ENCODE measurements around the gene CDC16.
"Not testable (repeated sequence)": the region's sequence is repeated elsewhere in the genome, so short reads cannot be mapped to it uniquely, and the experiment has no call there.

The CDC16 gene

DNA sequence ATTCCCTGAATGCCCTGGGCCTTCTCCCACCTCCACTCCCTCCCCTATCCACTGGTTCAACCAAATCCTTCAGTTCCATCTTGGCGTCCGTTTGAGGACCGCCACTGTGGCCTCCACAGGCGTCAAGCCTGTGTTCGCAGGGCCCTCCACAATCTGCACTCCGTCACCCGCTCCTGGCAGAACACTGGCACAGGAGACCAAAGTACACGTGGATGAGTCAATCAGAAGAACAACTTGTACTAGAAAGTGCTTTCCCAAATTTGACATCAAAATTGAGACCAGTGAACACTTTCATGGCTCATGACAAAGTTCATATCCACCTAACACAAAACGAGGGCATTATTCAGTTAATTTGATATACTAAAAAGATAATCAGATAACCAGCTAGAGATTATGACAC, 6.5 kb upstream of the CDC16 start:
- no peak for DNase-seq (ENCODE audit: low spot score)

DNA sequence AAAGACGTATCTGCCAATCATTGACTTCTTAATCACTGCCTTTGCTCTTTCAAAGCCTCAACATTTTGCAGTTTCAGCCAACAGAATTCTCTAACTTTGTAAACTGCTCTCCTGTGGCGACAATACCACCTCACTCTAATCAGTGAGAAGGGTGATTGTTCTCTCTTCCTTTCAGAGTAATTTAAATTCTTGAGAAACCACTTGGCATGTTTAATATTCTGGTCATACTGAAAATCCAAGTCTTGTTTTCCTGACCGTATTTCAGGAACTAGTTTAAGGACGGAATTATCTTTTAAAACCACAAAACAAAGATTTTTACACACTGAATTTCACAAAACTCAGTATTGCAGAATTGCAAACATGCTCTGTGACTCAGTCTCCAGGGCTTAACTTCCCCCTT, 5.2 kb upstream of the CDC16 start:
- DNase-seq (ENCODE audit: low spot score), result peak; percentile 33

DNA sequence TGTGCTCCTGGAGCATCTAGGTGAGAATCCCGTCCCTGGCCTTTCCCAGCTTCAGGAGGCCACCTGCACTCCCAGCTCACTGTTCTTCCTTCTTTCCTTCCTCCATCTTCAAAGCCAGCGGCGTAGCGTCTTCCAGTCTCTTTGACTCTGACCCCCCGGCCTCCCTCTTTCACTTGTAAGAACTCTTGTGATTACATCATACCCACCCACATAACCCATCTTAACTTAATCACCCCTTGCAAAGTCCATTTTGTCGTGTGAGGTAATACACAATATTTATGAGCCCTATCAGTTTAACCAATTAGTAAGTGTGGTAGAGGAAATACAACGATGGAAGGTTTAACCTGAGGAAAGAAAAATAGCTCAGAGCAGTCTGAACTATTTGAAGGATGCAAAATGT, 4.6 kb upstream of the CDC16 start:
- no peak for DNase-seq (ENCODE audit: low spot score)

DNA sequence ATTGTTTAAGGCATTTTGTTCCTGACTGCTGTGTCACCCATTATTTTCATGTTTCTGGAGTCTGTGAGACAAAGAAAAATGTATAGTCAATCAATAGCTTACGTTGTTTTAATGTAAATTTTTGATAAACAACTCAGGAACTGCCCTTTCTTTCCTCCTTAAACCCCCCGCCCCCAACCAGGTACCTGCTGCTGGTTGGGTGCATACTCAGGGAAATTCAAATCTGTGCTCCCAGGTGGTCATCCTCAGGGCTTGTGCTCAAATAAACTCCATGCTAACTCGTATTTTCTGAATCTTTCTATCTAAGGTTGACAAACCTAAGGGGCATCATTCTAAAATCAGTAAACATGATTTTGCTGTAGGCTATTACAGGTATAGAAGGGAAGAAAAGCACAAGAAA, 4.1 kb upstream of the CDC16 start:
- DNase-seq (ENCODE audit: low spot score), result no peak

DNA sequence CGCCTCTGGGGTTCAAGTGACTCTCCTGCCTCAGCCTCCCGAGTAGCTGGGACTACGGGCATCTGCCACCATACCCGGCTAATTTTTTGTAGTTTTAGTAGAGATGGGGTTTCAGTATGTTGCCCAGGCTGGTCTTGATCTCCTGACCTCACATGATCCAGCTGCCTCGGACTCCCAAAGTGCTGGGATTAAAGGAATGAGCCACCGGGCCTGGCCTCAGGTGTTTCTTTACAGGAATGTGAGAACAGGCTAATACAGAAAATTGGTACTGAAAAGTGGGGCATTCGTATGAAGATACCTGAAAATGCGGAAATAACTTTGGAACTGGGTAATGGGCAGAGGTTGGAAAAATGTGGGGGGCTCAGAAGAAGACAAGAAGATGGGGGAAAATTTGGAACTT, 2.8 kb upstream of the CDC16 start:
- no peak for DNase-seq (ENCODE audit: low spot score)

DNA sequence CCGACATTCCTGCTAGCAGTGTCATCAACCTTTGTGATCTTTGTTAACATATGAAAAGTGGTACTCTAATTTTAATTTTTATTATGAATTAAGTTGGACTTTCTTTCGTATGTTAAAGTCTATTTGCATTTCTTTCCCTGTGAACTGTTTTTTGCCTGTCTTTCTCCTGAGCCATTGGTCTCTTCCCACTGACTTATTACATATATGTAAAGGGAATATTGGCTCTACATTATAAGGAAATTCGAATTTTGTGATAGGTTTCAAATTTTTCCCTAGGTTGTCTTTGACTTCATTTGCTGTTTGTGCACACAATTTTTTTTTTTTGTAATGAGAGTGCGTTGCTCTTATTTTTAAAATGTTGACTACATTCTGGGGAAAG, 442 bp upstream of the CDC16 start:
- no peak for DNase-seq (ENCODE audit: low spot score)

DNA sequence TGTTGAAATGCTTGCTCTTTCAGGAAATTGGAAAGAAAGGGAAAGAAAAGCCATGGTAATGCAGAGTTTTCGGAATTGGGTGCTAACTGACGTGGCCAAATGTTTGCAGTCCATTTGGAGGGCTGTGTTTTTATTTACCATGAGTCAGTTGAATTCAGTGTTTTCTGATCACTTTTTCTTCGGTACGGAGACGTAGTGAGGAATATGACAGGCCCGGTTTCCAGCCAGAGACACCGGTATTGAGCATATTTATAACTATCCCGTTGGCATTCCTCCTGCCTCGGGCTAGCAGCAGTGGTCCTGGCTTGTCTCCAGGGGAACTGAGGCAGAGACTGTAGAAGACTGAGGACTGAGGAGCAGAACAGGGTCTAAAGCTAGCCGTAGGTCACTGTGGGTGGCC, 1.0 kb downstream of the CDC16 start:
- no peak for DNase-seq (ENCODE audit: low spot score)

DNA sequence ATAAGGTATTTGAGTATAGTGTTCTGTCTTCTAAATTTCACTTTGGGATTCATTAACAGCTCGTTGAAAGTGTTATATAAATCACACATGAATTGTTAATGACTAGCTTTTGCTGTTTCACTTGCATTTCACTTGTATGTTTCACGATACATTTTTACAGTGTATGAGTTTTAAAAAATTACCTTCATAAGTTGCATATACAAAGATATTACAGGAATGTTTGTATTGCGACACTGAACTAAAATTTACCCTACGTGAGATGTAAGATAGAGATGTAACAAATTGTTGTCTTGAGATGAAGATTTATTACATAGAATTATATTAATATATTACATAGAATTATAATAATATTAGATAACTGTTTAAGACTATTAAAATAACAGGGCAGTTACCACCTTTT, 1.5 kb downstream of the CDC16 start:
- DNase-seq (ENCODE audit: low spot score), result no peak

DNA sequence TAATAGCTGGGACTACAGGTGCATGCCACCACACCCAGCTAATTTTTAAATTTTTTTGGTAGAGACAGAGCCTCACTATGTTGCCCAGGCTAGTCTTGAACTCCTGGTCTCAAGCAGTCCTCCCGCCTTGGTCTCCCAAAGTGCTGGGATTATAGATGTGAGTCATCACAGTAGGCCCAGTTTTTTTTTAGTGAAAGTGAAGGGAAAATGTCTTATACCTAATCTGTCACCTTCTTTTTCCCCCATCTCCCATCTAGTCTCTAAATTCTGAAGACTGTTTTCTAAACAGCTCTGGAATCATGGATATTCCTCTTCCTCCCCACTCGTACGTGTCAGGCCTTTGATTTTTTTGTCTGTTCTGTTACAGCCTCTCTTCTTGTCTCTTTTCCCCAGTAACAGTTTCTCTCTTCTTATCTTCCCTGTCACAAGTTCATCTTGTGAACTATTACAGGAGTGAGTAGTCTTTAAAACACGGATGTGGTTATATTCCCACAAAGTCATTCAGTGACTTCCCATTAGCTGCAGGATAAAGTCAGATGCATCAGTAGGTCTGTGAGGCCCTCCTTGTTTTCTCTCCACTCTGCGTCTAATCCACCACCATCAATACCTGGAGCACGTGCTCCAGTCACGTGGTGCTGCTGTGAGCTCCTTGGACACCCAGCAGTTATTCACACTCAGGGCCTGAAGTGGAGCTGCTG, 2.9 kb downstream of the CDC16 start:
- DNase-seq (ENCODE audit: low spot score), result no peak

DNA sequence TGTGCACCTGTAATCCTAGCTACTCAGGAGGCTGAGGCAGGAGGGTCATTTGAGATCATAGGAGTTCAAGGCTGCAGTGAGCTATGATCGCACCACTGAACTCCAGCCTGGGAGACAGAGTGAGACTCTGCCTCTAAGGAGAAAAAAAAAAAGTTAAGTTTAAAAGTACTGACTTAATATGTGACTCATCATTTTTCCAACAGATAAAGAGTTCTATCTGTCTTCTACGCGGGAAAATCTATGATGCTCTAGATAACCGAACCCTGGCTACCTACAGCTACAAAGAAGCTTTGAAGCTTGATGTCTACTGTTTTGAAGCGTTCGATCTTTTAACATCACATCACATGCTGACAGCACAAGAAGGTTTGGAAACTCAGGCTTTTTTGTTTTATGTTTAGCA, 7.2 kb downstream of the CDC16 start:
- DNase-seq (ENCODE audit: low spot score), result no peak

DNA sequence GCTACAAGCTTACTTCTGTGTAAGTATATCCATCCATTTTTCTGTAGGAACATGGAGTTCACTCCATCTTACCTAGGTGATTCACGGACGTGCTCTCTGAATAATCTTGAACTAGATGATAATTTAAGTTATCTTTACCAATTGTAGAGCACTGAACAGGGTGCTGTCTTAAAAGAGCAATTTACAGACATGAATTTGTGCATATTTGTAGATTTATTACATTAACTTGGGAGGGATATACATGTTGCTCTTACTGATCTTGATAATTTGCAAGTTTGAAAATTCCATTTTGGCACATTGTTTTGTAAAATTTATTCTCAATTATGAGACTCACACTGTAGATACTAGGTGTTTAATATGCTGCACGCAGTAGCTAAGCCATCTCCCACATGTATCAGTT, 9.3 kb downstream of the CDC16 start:
- DNase-seq (ENCODE audit: low spot score), result no peak

DNA sequence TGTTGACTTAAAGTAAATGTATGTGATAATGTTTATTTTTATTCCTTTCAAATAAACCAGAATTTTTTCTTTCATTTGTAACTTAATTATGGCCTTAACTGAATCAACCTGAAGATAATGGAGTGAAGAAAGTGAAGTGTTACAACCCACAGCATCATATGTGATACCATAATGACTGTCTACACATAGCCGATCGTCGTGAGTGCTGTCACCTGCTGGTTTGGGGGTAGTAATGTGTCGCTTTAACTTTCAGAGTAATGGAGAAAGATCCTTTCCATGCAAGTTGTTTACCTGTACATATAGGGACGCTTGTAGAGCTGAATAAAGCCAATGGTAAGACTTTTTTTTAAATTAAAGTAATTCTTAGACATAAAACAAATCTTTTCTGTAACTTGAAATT, 9.9 kb downstream of the CDC16 start:
- no peak for DNase-seq (ENCODE audit: low spot score)

DNA sequence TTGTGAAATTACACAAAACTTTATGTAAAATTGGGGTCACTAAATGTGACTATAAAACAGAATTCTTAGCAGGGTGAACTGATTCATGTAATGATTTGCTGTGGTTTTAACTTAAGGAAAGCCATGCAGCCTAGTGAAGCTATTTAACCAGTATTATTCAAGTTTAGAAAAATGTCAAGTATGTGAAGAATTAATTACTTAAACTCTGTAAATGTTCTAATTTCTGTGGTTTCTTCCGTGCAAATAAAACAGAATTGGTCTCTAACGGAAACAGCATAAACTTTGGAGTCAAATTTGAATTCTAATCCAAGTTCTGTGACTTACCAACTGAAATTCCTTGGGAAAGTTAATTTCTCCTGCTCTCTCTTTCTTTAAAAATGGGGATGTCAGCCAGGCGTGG, 13.3 kb downstream of the CDC16 start:
- DNase-seq (ENCODE audit: low spot score), result peak; percentile 47

DNA sequence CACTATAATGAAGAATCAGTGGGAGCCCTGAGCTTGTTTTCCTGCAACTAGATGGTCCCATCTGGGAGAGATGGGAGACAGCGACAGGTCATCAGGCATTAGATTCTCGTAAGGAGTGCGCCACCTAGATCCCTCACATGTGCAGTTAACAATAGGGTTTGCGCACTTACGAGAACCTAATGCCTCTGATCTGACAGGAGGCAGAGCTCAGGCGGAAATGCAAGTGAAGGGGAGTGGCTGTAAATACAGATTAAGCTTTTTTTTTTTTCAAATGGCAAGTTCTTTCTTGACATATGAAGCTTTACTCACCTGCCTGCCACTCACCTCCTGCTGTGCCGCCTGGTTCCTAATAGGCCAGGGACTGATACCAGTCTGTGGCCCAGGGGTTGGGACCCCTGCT, 14.4 kb downstream of the CDC16 start:
- no peak for DNase-seq (ENCODE audit: low spot score)

DNA sequence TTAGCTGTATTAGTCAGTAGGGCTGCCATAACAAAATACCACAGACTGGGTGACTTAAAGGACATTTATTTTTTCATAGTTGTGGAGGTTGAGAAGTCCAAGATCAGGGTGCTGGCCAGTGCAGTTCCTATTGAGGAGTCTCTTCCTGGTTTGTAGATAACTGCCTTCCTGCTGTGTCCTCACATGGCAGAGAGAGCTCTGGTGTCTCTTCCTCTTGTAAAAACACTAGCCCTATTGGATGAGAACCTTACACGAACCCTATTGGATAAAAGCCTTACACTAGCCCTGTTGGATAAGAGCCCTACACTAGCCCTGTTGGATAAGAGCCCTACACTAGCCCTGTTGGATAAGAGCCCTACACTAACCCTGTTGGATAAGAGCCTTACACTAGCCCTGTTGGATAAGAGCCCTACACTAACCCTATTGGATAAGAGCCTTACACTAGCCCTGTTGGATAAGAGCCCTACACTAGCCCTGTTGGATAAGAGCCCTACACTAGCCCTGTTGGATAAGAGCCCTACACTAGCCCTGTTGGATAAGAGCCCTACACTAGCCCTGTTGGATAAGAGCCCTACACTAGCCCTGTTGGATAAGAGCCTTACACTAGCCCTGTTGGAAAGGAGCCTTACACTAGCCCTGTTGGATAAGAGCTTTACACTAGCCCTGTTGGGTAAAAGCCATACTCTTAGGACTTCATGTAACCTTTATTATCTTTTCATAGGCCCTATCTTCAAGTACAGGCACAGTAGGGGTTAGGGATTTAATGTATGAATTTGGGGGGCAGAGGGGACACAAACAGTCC, 17.1 kb downstream of the CDC16 start:
- DNase-seq (ENCODE audit: low spot score), result not testable (repeated sequence)

DNA sequence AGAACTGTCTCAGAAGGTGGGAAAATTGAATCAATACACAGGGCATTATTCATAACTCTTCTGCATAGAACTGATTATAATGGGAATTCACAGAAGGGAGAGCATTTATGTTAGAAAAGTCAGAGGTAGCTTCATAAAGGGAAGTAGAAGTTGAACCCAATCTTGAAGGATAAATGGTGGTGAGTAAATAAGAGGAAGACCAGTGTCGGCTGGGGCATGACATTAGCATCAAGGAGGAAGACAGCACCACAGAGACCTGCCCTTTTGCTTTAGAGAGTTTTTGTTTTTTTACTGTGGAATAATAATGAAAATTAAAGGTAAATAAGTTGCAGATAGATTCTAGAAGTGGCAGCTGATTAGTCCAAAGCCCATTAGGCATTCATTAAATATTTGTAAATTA, 21.9 kb downstream of the CDC16 start:
- no peak for DNase-seq (ENCODE audit: low spot score)

DNA sequence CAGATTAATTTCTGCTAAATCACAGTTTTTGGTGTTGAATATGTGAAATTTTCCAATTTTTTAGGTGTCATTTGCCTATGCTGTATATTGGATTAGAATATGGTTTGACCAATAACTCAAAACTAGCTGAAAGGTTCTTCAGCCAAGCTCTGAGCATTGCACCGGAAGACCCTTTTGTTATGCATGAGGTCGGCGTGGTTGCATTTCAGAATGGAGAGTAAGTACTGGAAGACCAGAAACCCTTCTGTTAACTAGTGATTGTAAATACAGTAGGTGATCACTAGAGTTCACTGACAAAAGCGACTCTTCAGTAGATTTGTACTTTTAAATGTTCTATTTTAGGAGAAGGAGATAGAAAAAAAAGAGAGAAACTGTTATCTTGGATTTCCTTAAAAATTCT, 22.3 kb downstream of the CDC16 start:
- DNase-seq (ENCODE audit: low spot score), result no peak

DNA sequence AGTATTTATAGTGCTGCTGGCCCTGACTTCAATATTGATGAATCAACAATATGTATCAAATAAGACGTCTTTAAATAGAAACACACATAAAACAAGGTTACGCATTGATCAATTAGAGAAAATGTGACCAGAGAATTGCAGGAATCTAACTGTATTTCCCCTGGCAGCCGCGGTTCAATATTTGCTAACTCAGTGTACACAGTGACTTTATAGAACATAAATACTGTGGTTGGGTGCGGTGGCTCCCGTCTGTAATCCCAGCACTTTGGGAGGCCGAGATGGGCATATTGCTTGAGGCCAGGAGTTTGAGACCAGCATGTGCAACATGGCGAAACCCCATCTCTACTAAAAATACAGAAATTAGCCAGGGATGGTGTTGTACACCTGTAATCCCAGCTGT, 23.9 kb downstream of the CDC16 start:
- DNase-seq (ENCODE audit: low spot score), result no peak

DNA sequence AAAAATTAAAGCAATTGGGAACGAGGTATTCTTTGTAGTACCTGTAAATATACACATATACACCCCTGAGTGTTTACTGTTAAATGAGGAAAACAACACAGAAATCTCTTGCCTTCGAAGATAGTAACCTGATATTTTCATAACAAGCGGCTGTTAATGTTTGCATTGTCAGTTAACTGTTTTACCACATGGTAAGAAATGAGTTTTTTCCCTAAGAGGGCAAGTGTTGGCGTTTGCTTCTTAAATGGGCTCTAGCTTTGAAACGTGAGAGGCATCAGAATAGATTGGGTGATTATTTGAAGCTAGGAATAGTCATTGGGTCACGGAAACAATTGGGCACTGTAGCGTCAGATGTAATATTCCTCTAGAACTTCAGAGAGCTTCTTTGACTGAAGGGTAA, 24.7 kb downstream of the CDC16 start:
- no peak for DNase-seq (ENCODE audit: low spot score)

DNA sequence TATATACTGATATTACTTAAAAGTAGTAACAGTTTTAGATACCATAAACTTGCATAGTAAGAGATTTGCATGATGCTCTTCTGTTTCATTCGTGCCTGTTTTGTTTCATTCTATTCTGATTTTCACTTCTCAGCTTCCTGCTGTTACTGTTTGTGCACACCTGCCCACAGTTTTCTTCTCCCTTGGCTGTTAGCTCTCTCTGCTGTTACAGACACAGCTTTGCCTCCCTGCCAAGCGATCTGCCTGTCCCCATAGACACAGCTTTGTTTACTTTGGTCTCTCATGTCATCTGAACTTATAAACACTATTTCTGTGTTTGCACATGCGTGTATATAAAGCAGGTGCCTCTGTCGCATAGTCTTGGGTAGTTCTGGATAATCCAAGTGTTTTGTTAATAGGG, 25.3 kb downstream of the CDC16 start:
- DNase-seq (ENCODE audit: low spot score), result no peak

DNA sequence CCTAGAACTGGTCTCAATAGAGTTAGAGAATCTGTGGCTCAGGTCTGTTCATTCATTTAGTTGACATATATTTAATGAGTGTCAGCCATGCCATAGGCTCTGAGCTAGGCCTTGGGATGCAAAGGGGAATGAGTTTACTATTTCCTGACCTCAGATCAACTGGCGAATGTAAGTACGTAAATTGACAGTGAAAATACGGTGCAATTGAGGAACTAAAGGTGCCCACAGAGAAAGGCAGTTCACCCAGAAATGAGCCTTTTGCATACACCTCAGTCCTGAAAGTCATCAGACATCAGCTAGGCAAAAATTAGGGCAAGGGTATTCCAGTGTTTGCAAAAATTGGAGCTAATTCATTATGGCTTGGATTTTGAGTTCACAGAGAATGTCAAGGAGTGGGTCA, 26.1 kb downstream of the CDC16 start:
- DNase-seq (ENCODE audit: low spot score), result no peak

DNA sequence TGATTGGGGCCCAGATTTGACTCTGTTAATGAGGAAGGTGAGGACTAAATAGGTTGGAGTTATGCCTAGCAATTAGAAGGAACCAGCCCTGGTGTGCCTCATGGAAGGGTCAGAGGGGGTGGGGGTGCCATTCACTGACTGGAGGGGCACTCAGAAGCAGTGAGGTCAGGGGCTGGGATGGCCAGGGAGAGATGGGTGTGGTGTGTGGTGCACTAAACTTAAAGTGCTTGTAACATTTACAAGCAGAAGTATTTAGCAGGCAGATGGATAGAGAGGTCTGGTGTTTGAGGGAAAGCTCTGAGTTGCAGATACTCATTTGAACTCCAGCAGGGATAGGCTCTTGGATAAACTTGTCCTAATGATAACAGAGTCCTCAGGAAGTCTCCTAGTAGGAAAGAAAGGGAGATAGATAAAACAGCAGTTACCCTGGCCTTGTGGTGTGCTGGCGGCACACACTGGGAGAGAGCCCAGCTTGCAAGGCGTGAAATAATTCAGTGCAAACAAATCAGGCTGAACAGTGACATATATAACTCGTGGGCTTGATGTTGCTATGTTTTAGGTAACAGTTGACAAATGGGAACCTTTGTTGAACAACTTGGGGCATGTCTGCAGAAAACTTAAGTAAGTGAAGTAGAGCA, 26.8 kb downstream of the CDC16 start:
- DNase-seq (ENCODE audit: low spot score), result no peak

DNA sequence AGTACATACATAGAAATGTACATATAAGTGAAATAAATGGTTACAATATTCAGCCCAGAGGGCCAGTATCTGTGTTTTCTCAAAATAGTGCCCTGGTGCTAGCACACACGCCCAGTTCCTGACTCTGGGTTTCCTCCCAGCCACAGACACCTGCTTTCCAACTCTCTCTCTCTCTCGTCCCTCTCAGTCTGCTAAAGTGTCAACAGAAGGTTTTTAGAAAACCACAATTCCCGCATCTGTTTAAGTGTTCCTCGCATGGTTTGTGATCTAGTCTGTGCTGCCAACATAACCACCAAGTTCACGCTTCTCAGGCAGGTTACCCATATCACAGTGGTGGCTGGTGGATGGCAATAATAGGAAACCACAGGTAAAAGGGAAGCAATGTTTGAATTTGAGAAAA, 28.9 kb downstream of the CDC16 start:
- no peak for DNase-seq (ENCODE audit: low spot score)

DNA sequence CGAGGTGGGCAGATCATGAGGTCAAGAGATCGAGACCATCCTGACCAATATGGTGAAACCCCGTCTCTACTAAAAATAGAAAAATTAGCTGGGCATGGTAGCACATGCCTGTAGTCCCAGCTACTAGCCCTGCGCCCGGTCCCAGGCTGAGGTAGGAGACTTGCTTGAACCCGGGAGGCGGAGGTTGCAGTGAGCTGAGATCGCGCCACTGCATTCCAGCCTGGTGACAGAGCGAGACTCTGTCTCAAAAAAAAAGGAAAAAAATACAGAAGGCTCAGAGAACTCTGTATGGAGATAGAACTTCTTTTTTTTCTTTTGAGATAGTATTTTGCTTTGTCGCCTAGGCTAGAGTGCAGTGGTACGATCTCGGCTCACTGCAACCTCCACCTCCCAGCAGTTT, 29.6 kb downstream of the CDC16 start:
- DNase-seq (ENCODE audit: low spot score), result not testable (repeated sequence)

All from AG20443 (cell line).